Thyroid gland (tissue), 4 donors: ENCODE measurements around the gene USP16. TPM values are rescaled to one million over a fixed set of nuclear protein-coding genes. Genes with fewer than 3 reads are reported as not detected.
"Not testable (repeated sequence)": the region's sequence is repeated elsewhere in the genome, so short reads cannot be mapped to it uniquely, and the experiment has no call there.

Source experiments
- DNase-seq, 2 donors: peaks; one replicate each; pipeline ENCODE4 v3.0.0-alpha.2; 2019
- H3K27ac ChIP-seq, 3 donors: fragments of 200-600 bp; sonication (generic); 1 replicate in 2 of 3; 2 replicates in 1 of 3; pipeline ENCODE4 v1.5.1; 2016 to 2019; ENCODE audit warnings: mild to moderate bottlenecking in 1 of 3, moderate library complexity in 1 of 3
- H3K27me3 ChIP-seq: fragments of 200-600 bp; sonication (generic); one replicate; pipeline ENCODE4 v1.5.1; 2019
- H3K36me3 ChIP-seq, 2 donors: fragments of 200-600 bp; sonication (generic); one replicate each; pipeline ENCODE4 v1.5.1; 2016 to 2019
- H3K4me1 ChIP-seq, 2 donors: fragments of 200-600 bp; sonication (generic); one replicate each; pipeline ENCODE4 v1.5.1; 2017 to 2019
- H3K4me3 ChIP-seq, 3 donors: fragments of 200-600 bp; sonication (generic); replicated peaks in 1 of 3; 1 replicate in 2 of 3; 2 replicates in 1 of 3; pipeline ENCODE4 v1.5.1; 2016; ENCODE audit warnings: mild to moderate bottlenecking in 1 of 3
- H3K9me3 ChIP-seq: fragments of 200-600 bp; sonication (generic); one replicate; pipeline ENCODE4 v1.5.1; 2017
- CTCF ChIP-seq, 6 experiments: fragments of 200-600 bp in 3 of 6; fragments of 450-650 bp in 3 of 6; sonication (generic) in 3 of 6; IDR thresholded peaks; one replicate each; pipeline ENCODE4 v1.5.1; 2016 to 2019; ENCODE audit warnings: antibody characterized with exemption in 6 of 6, mild to moderate bottlenecking in 2 of 6, inconsistent platforms in 1 of 6, moderate library complexity in 1 of 6
- POLR2A ChIP-seq, 2 donors: fragments of 450-650 bp; IDR thresholded peaks; one replicate each; pipeline ENCODE4 v1.6.1; 2017; ENCODE audit warnings: antibody characterized with exemption in 2 of 2, mild to moderate bottlenecking in 2 of 2, moderate library complexity in 1 of 2
- WGBS, 2 donors: methylation state at CpG; one replicate each; pipeline ENCODE4 v1.1.5; 2017; 5-methylcytosine and 5-hydroxymethylcytosine counted together
- intact Hi-C: fragments of 100-400 bp; cut with DNase I; formaldehyde crosslinking; loops from one replicate; pipeline ENCODE4 v1.15.1; 2023
- total RNA-seq, 4 donors: library from RNA; depleted of rRNA; stranded (reverse); fragments of >200 nt; gene quantifications; one replicate each; pipeline ENCODE4 v1.2.3, GENCODE V29; 2016

Gene USP16
- total RNA-seq, 4 donors from 2014 or later: 40.0 to 53.4 (median 45.7) TPM

DNA sequence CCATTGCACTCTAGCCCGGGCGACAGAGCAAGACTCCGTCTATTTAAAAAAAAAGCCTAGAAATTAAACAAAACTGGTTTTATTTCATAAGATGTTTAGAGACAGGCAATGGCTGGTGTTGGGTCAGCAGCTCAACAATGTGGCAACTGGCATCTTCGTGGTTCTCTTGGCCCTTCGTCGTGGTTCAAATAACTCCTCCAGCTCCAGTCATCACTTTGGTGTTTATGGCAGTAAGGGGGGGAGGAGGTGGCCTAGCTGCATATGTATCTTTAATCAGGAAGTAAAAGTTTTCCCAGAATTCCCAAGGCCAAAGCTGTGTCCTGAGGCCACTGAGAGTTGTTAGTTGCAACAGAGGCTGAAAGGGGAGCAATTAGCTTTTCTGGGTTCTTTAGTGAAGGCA, 18.8 kb upstream of the USP16 start:
- no peaks in the 10 kb centered on the region for H3K9me3 ChIP-seq
- H3K27ac ChIP-seq: no peak overlapping the region
- peaks cover 4 to 18% of the 10 kb centered on the region in 2 donors for H3K36me3 ChIP-seq
- no peak for DNase-seq
- WGBS, 2 donors: 90 to 96% methylated on average over 6 of the region's 6 CpGs
- H3K4me3 ChIP-seq: no peak overlapping the region
- intact Hi-C loops: no loop called here
- H3K4me1 ChIP-seq: peaks cover 0 to 4% of the 10 kb centered on the region in 2 donors
- no peak for TF ChIP-seq POLR2A (IDR thresholded peaks at IDR 0.05)
- TF ChIP-seq CTCF (IDR thresholded peaks at IDR 0.05): no peak
- no peaks in the 10 kb centered on the region for H3K27me3 ChIP-seq

- no peak for DNase-seq
- no peak for TF ChIP-seq CTCF (IDR thresholded peaks at IDR 0.05)
- TF ChIP-seq POLR2A (IDR thresholded peaks at IDR 0.05): no peak
- WGBS, 2 donors: 91 to 92% methylated on average over 3 of the region's 3 CpGs
- Histone ChIP-seq H3K4me1 (peaks cover 0 to 3% of the 10 kb centered on the region in 2 donors), H3K27ac (no peak overlapping the region), H3K4me3 (no peak overlapping the region), H3K36me3 (peaks cover 4 to 18% of the 10 kb centered on the region in 2 donors), H3K9me3 (no peaks in the 10 kb centered on the region), H3K27me3 (no peaks in the 10 kb centered on the region)
- intact Hi-C loops: no loop called here
These were observed 17.3 kb upstream of the USP16 start for GRCh38 chr21:29007135-29007534.

DNA sequence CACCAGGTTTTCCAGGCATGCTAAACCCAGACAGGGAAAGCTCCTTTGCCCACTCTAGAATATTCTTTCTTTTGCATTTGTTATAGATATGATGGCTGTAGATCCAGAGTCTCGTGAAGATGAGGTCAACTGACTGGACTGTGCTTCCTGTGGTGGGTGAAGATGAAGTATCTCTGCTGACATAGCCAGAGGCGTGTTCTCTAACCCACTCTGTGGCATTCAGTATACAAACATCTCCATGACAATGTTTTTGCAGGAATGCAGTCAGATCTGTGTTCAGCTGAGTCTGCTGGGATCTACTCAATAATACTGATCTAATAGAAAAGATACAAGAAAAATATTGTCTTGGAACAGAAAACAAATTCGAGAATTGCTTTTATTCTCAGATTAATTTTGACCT, 16.7 kb upstream of the USP16 start:
- Histone ChIP-seq H3K27me3 (no peaks in the 10 kb centered on the region), H3K9me3 (no peaks in the 10 kb centered on the region), H3K4me3 (no peak overlapping the region), H3K4me1 (no peaks in the 10 kb centered on the region), H3K36me3 (peaks cover 4 to 18% of the 10 kb centered on the region in 2 donors), H3K27ac (no peak overlapping the region)
- intact Hi-C loops: no loop called here
- WGBS, 2 donors: 90 to 92% methylated on average over 3 of the region's 3 CpGs
- no peak for TF ChIP-seq POLR2A (IDR thresholded peaks at IDR 0.05)
- TF ChIP-seq CTCF (IDR thresholded peaks at IDR 0.05): no peak
- DNase-seq: no peak

DNA sequence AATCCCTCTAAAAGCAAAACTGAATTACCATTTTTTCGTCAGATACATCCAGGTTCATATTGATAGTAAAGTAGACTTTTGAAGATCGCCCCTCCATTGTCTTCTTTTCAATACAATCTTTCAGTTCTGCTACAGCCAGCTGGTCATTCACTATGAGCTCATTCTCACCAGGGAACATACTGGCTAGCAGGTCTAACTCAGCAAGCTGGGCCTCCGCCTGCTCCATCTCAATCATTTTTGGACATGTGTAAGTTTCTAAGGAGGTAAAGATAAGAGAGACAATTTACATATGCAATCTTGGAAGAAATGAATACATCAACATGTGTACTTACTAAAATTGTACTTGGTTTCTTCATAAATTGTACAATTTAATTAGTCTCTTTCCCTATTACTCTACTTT, 16.1 kb upstream of the USP16 start:
- H3K9me3 ChIP-seq: no peaks in the 10 kb centered on the region
- intact Hi-C loops: no loop called here
- WGBS, 2 donors: 92 to 93% methylated on average over 3 of the region's 3 CpGs
- DNase-seq: no peak
- H3K27me3 ChIP-seq: no peaks in the 10 kb centered on the region
- TF ChIP-seq POLR2A (IDR thresholded peaks at IDR 0.05) (no peak), CTCF (IDR thresholded peaks at IDR 0.05) (no peak)
- peaks cover 4 to 18% of the 10 kb centered on the region in 2 donors for H3K36me3 ChIP-seq
- no peak overlapping the region for H3K27ac ChIP-seq
- no peak overlapping the region for H3K4me3 ChIP-seq
- H3K4me1 ChIP-seq: no peaks in the 10 kb centered on the region

DNA sequence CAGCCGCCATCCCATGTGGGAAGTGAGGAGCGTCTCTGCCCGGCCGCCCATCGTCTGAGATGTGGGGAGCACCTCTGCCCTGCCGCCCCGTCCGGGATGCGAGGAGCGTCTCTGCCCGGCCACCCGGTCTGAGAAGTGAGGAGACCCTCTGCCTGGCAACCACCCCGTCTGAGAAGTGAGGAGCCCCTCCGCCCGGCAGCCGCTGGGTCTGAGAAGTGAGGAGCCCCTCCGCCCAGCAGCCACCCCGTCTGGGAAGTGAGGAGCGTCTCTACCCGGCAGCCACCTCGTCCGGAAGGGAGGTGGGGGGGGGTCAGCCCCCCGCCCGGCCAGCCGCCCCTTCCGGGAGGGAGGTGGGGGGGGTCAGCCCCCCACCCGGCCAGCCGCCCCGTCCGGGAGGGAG, 13.2 kb upstream of the USP16 start:
- intact Hi-C loops, DNase-seq, H3K27me3 ChIP-seq: not testable (repeated sequence)

More for the DNA sequence above, 13.2 kb upstream of the USP16 start:
- H3K36me3 ChIP-seq: peaks cover 4 to 18% of the 10 kb centered on the region in 2 donors
- WGBS, 2 donors: 80% methylated on average over 7 of the region's 30 CpGs; no CpG with 5 or more reads in 1 of the 2 donors
- H3K9me3 ChIP-seq, H3K4me3 ChIP-seq, H3K27ac ChIP-seq, H3K4me1 ChIP-seq: not testable (repeated sequence)
